ENCODE results near the gene FBXO8. TPM values are rescaled to one million over a fixed set of nuclear protein-coding genes. Genes with fewer than 3 reads are reported as not detected.

Gene FBXO8
- polyA plus RNA-seq, 2 of the 4 experiments (the other 2 are of a cell fraction), result 10.3 to 19.5 TPM

DNA sequence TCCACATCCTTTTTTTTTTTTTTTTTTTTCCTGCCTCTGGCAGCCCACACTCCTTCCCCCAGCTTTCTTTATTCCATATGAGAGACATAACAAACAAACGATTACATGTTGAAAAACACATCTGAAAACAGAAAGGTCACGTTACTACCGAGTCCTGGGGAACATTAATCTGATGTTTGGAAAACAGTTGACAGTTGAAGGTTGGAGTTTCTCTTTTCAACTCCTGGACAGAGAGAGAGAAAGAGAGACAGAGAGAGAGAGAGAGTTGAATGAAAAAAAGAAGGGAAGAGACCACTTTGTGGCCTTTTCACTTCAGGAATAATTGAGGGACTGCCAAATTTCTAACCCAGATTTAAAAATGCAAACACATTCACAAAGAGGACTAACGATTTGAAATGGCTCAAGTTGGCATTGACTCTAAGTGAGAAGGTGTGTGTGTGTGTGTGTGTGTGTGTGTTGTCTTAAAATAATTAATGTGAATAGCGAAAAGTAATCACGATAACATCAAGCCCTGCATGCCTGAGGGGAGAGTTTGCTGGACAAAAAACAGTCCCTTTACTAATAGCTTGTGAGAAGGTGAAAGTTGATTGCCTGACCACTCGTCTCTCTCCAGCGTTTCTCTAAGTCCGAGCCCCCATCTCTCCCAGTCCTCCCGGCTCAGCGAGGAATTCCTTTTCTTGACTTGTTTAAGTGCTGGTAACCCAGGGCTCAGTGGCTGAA, 67.3 kb downstream of the FBXO8 start:
- DNase-seq (ENCODE audit: low read depth in 1 of 2, low spot score in 1 of 2) (no peak), FAIRE-seq (no peak), ATAC-seq (no peak)
- H3K4me2 ChIP-seq, result no peak overlapping the region
- H3K4me1 ChIP-seq, result peaks cover 4% of the 10 kb centered on the region; the same call in 1 of the 3 replicates
- CTCF ChIA-PET, result no interaction called here
- POLR2A ChIA-PET, result interaction anchor here (0.6 kb wide), 1 partner anchor 706 kb away, joined by 3 read pairs; no protein-coding TSS in a partner anchor
- H3K9me3 ChIP-seq, result no peaks in the 10 kb centered on the region
- 87% methylated on average over 11 of the region's 11 CpGs for WGBS (ENCODE audit: missing lambda C conversion rate)
- no peak overlapping the region for H3K27ac ChIP-seq
- no peak overlapping the region for H3K4me3 ChIP-seq
- TF ChIP-seq EHF (CRISPR knock-in tag; IDR thresholded peaks at IDR 0.05) (no peak), CBX8 (IDR thresholded peaks at IDR 0.05) (no peak), USF2 (IDR thresholded peaks at IDR 0.05) (no peak), ESRRA (IDR thresholded peaks at IDR 0.05; ENCODE audit: borderline replicate concordance, low read length) (no peak), TP53 (CRISPR knock-in tag; IDR thresholded peaks at IDR 0.05) (no peak), ZNF302 (CRISPR knock-in tag; IDR thresholded peaks at IDR 0.05) (no peak), EP300 (IDR thresholded peaks at IDR 0.05) (no peak), JUNB (IDR thresholded peaks at IDR 0.05) (no peak), POLR2A (IDR thresholded peaks at IDR 0.05; ENCODE audit: low read length) (no peak), RCOR1 (IDR thresholded peaks at IDR 0.05; ENCODE audit: low read depth, low read length) (no peak), HOXB5 (CRISPR knock-in tag; IDR thresholded peaks at IDR 0.05) (no peak), CHD4 (IDR thresholded peaks at IDR 0.05; ENCODE audit: borderline replicate concordance) (no peak), NFE2L2 (conservative IDR thresholded peaks at IDR 0.05; ENCODE audit: low read length) (no peak), FOSB (CRISPR knock-in tag; IDR thresholded peaks at IDR 0.05) (no peak), JUN (IDR thresholded peaks at IDR 0.05) (no peak), MAX (IDR thresholded peaks at IDR 0.05) (no peak)
- TF ChIP-seq, protein P1, sequence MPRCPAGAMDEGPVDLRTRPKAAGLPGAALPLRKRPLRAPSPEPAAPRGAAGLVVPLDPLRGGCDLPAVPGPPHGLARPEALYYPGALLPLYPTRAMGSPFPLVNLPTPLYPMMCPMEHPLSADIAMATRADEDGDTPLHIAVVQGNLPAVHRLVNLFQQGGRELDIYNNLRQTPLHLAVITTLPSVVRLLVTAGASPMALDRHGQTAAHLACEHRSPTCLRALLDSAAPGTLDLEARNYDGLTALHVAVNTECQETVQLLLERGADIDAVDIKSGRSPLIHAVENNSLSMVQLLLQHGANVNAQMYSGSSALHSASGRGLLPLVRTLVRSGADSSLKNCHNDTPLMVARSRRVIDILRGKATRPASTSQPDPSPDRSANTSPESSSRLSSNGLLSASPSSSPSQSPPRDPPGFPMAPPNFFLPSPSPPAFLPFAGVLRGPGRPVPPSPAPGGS (IDR thresholded peaks at IDR 0.05), result no peak

- no peaks in the 10 kb centered on the region for H3K9me3 ChIP-seq
- ATAC-seq (no peak), DNase-seq (ENCODE audit: low read depth in 1 of 2, low spot score in 1 of 2) (no peak), FAIRE-seq (no peak)
- no peak overlapping the region for H3K27ac ChIP-seq
- H3K4me1 ChIP-seq, result peaks cover 4% of the 10 kb centered on the region; the same call in 1 of the 3 replicates
- H3K4me2 ChIP-seq, result no peak overlapping the region
- no peak for TF ChIP-seq RARB (CRISPR knock-in tag; IDR thresholded peaks at IDR 0.05)
- TF ChIP-seq NPAS2 (CRISPR knock-in tag; IDR thresholded peaks at IDR 0.05; ENCODE audit: borderline replicate concordance), result no peak
- TF ChIP-seq PHF8 (IDR thresholded peaks at IDR 0.05; ENCODE audit: borderline replicate concordance, low read depth), result no peak
- no peak for TF ChIP-seq JUNB (IDR thresholded peaks at IDR 0.05)
- no peak for TF ChIP-seq HOXB13 (CRISPR knock-in tag; IDR thresholded peaks at IDR 0.05; ENCODE audit: low read depth)
- no peak for TF ChIP-seq RCOR1 (IDR thresholded peaks at IDR 0.05; ENCODE audit: low read depth, low read length)
- no peak for TF ChIP-seq MAZ (IDR thresholded peaks at IDR 0.05; ENCODE audit: borderline replicate concordance, low read depth, low read length)
- no peak for TF ChIP-seq SREBF2 (IDR thresholded peaks at IDR 0.05)
- TF ChIP-seq RAD21 (conservative IDR thresholded peaks at IDR 0.05 in 1 of 2, IDR thresholded peaks at IDR 0.05 in 1 of 2), result no peak
- no peak for TF ChIP-seq CHD4 (IDR thresholded peaks at IDR 0.05; ENCODE audit: borderline replicate concordance)
- no peak for TF ChIP-seq PBX3 (IDR thresholded peaks at IDR 0.05)
- WGBS (ENCODE audit: missing lambda C conversion rate), result 77% methylated on average over 5 of the region's 5 CpGs
- no peak overlapping the region for H3K4me3 ChIP-seq
- ChIA-PET CTCF (no interaction called here), POLR2A (no interaction called here)
These were observed 68.4 kb downstream of the FBXO8 start for GRCh38 chr4:174215057-174215456.
